Pancreas (tissue), 10 donors: Measurements from ENCODE around the gene STAT5B. TPM values are rescaled to one million over a fixed set of nuclear protein-coding genes. Genes with fewer than 3 reads are reported as not detected.

ENCODE experiments used
- ATAC-seq, 4 donors: fragments of 200-7000 bp; cut with Tn5 transposase; one replicate each; pipeline versions ENCODE4 v1.8.0 to v1.9.1; 2020; ENCODE audit warnings: mild to moderate bottlenecking in 4 of 4, moderate library complexity in 4 of 4
- DNase-seq, 6 donors: peaks; one replicate each; pipeline ENCODE4 v3.0.0-alpha.2; 2020
- FAIRE-seq: peaks from 2 replicates; lab custom pipeline; 2012; peaks lifted over from hg19 to GRCh38; lab: Jason Lieb, UNC
- H3K27ac ChIP-seq, 4 donors: fragments of 200-600 bp; sonication (generic); 1 replicate in 3 of 4; 2 replicates in 1 of 4; pipeline versions ENCODE4 v1.5.0 to v1.8.0; 2020
- H3K27me3 ChIP-seq, 4 donors: fragments of 200-600 bp; one replicate each; pipeline ENCODE4 v1.8.0; 2021
- H3K36me3 ChIP-seq, 3 donors: fragments of 200-600 bp; sonication (generic) in 1 of 3; one replicate each; pipeline versions ENCODE4 v1.5.0 to v1.8.0; 2020 to 2021
- H3K4me1 ChIP-seq, 3 donors: fragments of 200-600 bp; one replicate each; pipeline ENCODE4 v1.8.0; 2021
- H3K4me3 ChIP-seq, 4 donors: fragments of 200-600 bp; sonication (generic) in 2 of 4; one replicate each; pipeline versions ENCODE4 v1.5.0 to v1.8.0; 2020 to 2021
- H3K9me3 ChIP-seq, 4 donors: fragments of 200-600 bp; one replicate each; pipeline ENCODE4 v1.8.0; 2021
- CTCF ChIP-seq, 4 donors: fragments of 200-600 bp; sonication (generic) in 3 of 4; IDR thresholded peaks; one replicate each; pipeline versions ENCODE4 v1.5.0 to v1.8.0; 2021; ENCODE audit warnings: antibody characterized with exemption in 4 of 4
- WGBS, 2 donors: extraction: QIAGEN DNeasy Blood & Tissue Kit; methylation state at CpG; one replicate each; pipeline ENCODE4 v1.1.7; 2013; 5-methylcytosine and 5-hydroxymethylcytosine counted together
- intact Hi-C, 3 donors: fragments of 100-400 bp; cut with DNase I; formaldehyde crosslinking; loops; one replicate each; pipeline versions ENCODE4 v1.11.1 to v1.14.2; 2022
- polyA plus RNA-seq, 2 donors: library from polyadenylated mRNA; stranded (reverse); fragments of 200-250 nt; gene quantifications; one replicate each; pipeline ENCODE4 v1.2.3, GENCODE V29; 2013
- total RNA-seq, 6 donors: library from RNA; stranded (reverse); fragmentation: NEBNext Ultra II Directional in 4 of 6; extraction: Animal tissue kit (Norgen Biotek cat#: 25700) in 4 of 6; gene quantifications; one replicate each; pipeline versions ENCODE4 v1.2.1 to v1.2.4, GENCODE V29; 2021 to 2023
- donor health status: healthy with polysubstance abuse.
- donor health status: DM: no; HTN: no; CAD: no; lungs with moderate emphysema.
- donor health status: DM: no; HTN: no; CAD: no.
- donor health status: control.
- donor health status: control.
- donor health status: Bipolar disorder and iron deficiency.
- donor health status: DM: yes; HTN: yes; CAD: no.
- donor health status: DM: no; HTN: no; CAD: no.
- donor health status: DM: no; HTN: no; CAD: no.
- donor health status: DM: yes; HTN: yes; CAD: no.

The STAT5B gene
- total and polyA plus RNA-seq, 8 donors: 17.9 to 27.5 (median 24.1) TPM

GRCh38 chr17:42191275-42191608, 84.9 kb downstream of the STAT5B start:
- intact Hi-C loops: loop anchor here in 1 of 3 donors (2.0 kb wide), 1 partner anchor 44 kb away; no protein-coding TSS in a partner anchor
- no peak overlapping the region for H3K4me3 ChIP-seq
- H3K27ac ChIP-seq: no peak overlapping the region
- no peak for ATAC-seq
- 98% methylated on average over 5 of the region's 5 CpGs for WGBS, 2 donors
- no peaks in the 10 kb centered on the region for H3K9me3 ChIP-seq
- H3K36me3 ChIP-seq: no peaks in the 10 kb centered on the region
- H3K4me1 ChIP-seq: peaks cover 0 to 6% (median 5%) of the 10 kb centered on the region in 3 donors
- TF ChIP-seq CTCF (IDR thresholded peaks at IDR 0.05): no peak
- DNase-seq: no peak
- no peak for FAIRE-seq
- H3K27me3 ChIP-seq: no peaks in the 10 kb centered on the region

GRCh38 chr17:42190491-42191274, 85.5 kb downstream of the STAT5B start:
- no peak overlapping the region for H3K27ac ChIP-seq
- WGBS, 2 donors: 87 to 93% methylated on average over 17 of the region's 17 CpGs
- ATAC-seq (no peak), FAIRE-seq (no peak), DNase-seq (peak in 1 of 6 donors; percentile 49)
- intact Hi-C loops: loop anchor here in 1 of 3 donors (2.0 kb wide), 1 partner anchor 44 kb away; no protein-coding TSS in a partner anchor
- no peaks in the 10 kb centered on the region for H3K36me3 ChIP-seq
- no peaks in the 10 kb centered on the region for H3K9me3 ChIP-seq
- no peak for TF ChIP-seq CTCF (IDR thresholded peaks at IDR 0.05)
- H3K4me3 ChIP-seq: no peak overlapping the region
- H3K4me1 ChIP-seq: peaks cover 0 to 6% (median 5%) of the 10 kb centered on the region in 3 donors
- no peaks in the 10 kb centered on the region for H3K27me3 ChIP-seq

- intact Hi-C loops: no loop called here
- WGBS, 2 donors: 81 to 82% methylated on average over 10 to 11 of the region's 11 CpGs
- TF ChIP-seq CTCF (IDR thresholded peaks at IDR 0.05): no peak
- H3K36me3 ChIP-seq: no peaks in the 10 kb centered on the region
- no peak overlapping the region for H3K27ac ChIP-seq
- H3K9me3 ChIP-seq: no peaks in the 10 kb centered on the region
- H3K4me1 ChIP-seq: peaks cover 0 to 6% (median 5%) of the 10 kb centered on the region in 3 donors
- DNase-seq (peak in 1 of 6 donors; percentile 69), FAIRE-seq (no peak), ATAC-seq (no peak)
- H3K4me3 ChIP-seq: no peak overlapping the region
- no peaks in the 10 kb centered on the region for H3K27me3 ChIP-seq
Observed at GRCh38 chr17:42189651-42189965, 86.6 kb downstream of the STAT5B start.

GRCh38 chr17:42188749-42189650, 87.2 kb downstream of the STAT5B start:
- no peaks in the 10 kb centered on the region for H3K36me3 ChIP-seq
- H3K4me1 ChIP-seq: peaks cover 0 to 6% (median 5%) of the 10 kb centered on the region in 3 donors
- WGBS, 2 donors: 76 to 80% methylated on average over 19 of the region's 19 CpGs
- H3K4me3 ChIP-seq: no peak overlapping the region
- ATAC-seq (no peak), FAIRE-seq (no peak), DNase-seq (no peak)
- no peak for TF ChIP-seq CTCF (IDR thresholded peaks at IDR 0.05)
- no peaks in the 10 kb centered on the region for H3K27me3 ChIP-seq
- intact Hi-C loops: no loop called here
- H3K9me3 ChIP-seq: no peaks in the 10 kb centered on the region
- H3K27ac ChIP-seq: no peak overlapping the region
